IPS-18a (cell line): ENCODE results near the gene WWC1.

Experiments used
- H3K27ac ChIP-seq: one replicate; pipeline ENCODE4 v1.5.1; 2013; ENCODE audit warnings: low read length
- H3K27me3 ChIP-seq: one replicate; pipeline ENCODE4 v1.6.1; 2013; ENCODE audit warnings: mild to moderate bottlenecking, low read length; ENCODE audit not compliant: control insufficient read depth, insufficient read depth
- H3K36me3 ChIP-seq: one replicate; pipeline ENCODE4 v1.6.1; 2013; ENCODE audit warnings: low read depth, low read length; ENCODE audit not compliant: control insufficient read depth
- H3K4me1 ChIP-seq: one replicate; pipeline ENCODE4 v1.6.1; 2013; ENCODE audit warnings: low read depth, low read length; ENCODE audit not compliant: control insufficient read depth
- H3K4me3 ChIP-seq: one replicate; pipeline ENCODE4 v1.5.1; 2013; ENCODE audit warnings: low read length
- H3K9ac ChIP-seq: one replicate; pipeline ENCODE4 v1.6.1; 2013; ENCODE audit warnings: mild to moderate bottlenecking, low read length, moderate library complexity
- H3K9me3 ChIP-seq: one replicate; pipeline ENCODE4 v1.6.1; 2013; ENCODE audit warnings: low read depth, low read length; ENCODE audit not compliant: control insufficient read depth

The WWC1 gene

GRCh38 chr5:168486136-168486879, 194.9 kb downstream of the WWC1 start, which contains the start of gene RARS1:
TSS of gene RARS1 (plus strand) at chr5:168486471. CDS start at chr5:168486499, 28 bp downstream.
- Histone ChIP-seq H3K9ac (peak within 1 kb of the TSS; percentile 74), H3K27ac (no peak within 1 kb of the TSS), H3K4me1 (peaks cover 4% of the 10 kb centered on the region), H3K4me3 (peak within 1 kb of the TSS; percentile 97), H3K27me3 (peaks cover 5% of the 10 kb centered on the region), H3K9me3 (no peaks in the 10 kb centered on the region), H3K36me3 (peaks cover 28% of the 10 kb centered on the region)

- H3K27me3 ChIP-seq: no peaks in the 10 kb centered on the region
- peaks cover 4% of the 10 kb centered on the region for H3K4me1 ChIP-seq
- no peak overlapping the region for H3K9ac ChIP-seq
- no peak overlapping the region for H3K4me3 ChIP-seq
- H3K36me3 ChIP-seq: peaks cover 54% of the 10 kb centered on the region
- no peak overlapping the region for H3K27ac ChIP-seq
- no peaks in the 10 kb centered on the region for H3K9me3 ChIP-seq
Measured at GRCh38 chr5:168489059-168489458, 197.6 kb downstream of the WWC1 start.

GRCh38 chr5:168494057-168494555, 202.7 kb downstream of the WWC1 start:
- Histone ChIP-seq H3K9ac (no peak overlapping the region), H3K36me3 (peaks cover 81% of the 10 kb centered on the region), H3K4me1 (no peaks in the 10 kb centered on the region), H3K27ac (no peak overlapping the region), H3K4me3 (no peak overlapping the region), H3K9me3 (no peaks in the 10 kb centered on the region), H3K27me3 (no peaks in the 10 kb centered on the region)

DNA sequence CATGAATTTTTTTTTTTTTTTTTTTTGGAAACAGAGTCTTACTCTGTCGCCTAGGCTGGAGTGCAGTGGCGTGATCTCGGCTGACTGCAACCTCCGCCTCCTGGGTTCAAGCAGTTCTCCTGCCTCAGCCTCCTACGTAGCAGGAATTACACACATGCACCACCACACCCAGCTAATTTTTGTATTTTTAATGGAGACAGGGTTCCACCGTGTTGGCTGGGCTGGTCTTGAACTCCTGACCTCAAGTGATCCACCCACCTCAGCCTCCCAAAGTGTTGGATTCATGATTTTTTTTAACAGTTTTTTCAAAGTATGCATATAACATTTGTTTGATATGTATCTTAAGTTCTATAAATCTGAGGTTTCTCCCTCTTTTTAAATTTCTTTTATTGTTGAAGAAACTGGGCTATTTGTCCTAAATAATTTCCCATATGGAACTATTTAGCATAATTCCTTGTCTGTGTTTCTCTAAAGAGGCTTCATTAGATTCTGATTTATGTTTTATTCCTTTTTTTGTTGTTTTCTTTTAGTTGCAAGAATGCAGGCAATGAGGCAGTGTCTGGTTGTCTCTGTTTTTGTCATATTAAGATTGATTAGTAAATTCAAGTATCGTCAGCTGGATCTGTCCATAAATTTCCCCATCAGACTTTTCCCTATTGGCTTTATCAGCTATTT, 211.3 kb downstream of the WWC1 start:
- Histone ChIP-seq H3K9ac (no peak overlapping the region), H3K27me3 (no peaks in the 10 kb centered on the region), H3K4me1 (no peaks in the 10 kb centered on the region), H3K4me3 (no peak overlapping the region), H3K27ac (no peak overlapping the region), H3K36me3 (peaks cover 54% of the 10 kb centered on the region), H3K9me3 (no peaks in the 10 kb centered on the region)

GRCh38 chr5:168513861-168514428, 222.5 kb downstream of the WWC1 start:
- Histone ChIP-seq H3K4me1 (no peaks in the 10 kb centered on the region), H3K9ac (no peak overlapping the region), H3K9me3 (no peaks in the 10 kb centered on the region), H3K27ac (no peak overlapping the region), H3K4me3 (no peak overlapping the region), H3K36me3 (peaks cover 84% of the 10 kb centered on the region), H3K27me3 (no peaks in the 10 kb centered on the region)
